Skeletal muscle tissue (tissue), 4 donors: ENCODE results near the gene MIXL1. TPM values are rescaled to one million over a fixed set of nuclear protein-coding genes. Genes with fewer than 3 reads are reported as not detected.
"Not testable (repeated sequence)": the region's sequence is repeated elsewhere in the genome, so short reads cannot be mapped to it uniquely, and the experiment has no call there.

Experiments
- H3K27ac ChIP-seq: one replicate; pipeline ENCODE4 v1.7.0; 2013; ENCODE audit warnings: mild to moderate bottlenecking, low read depth, low read length, inconsistent platforms
- H3K27me3 ChIP-seq, 3 donors: one replicate each; pipeline ENCODE4 v1.7.0; 2013; ENCODE audit warnings: low read length in 3 of 3; ENCODE audit not compliant: control insufficient read depth in 3 of 3, insufficient read depth in 3 of 3
- H3K36me3 ChIP-seq, 3 donors: one replicate each; pipeline ENCODE4 v1.7.0; 2013; ENCODE audit warnings: low read length in 3 of 3; ENCODE audit not compliant: control insufficient read depth in 3 of 3, insufficient read depth in 3 of 3
- H3K4me1 ChIP-seq, 3 donors: one replicate each; pipeline ENCODE4 v1.7.0; 2013; ENCODE audit warnings: low read length in 3 of 3, mild to moderate bottlenecking in 3 of 3; ENCODE audit not compliant: control insufficient read depth in 3 of 3, insufficient read depth in 3 of 3
- H3K4me3 ChIP-seq, 3 donors: one replicate each; pipeline ENCODE4 v1.7.0; 2013; ENCODE audit warnings: low read length in 3 of 3
- H3K9ac ChIP-seq, 3 donors: one replicate each; pipeline ENCODE4 v1.7.0; 2013; ENCODE audit warnings: low read length in 3 of 3, mild to moderate bottlenecking in 3 of 3, moderate library complexity in 2 of 3, low read depth in 1 of 3
- H3K9me3 ChIP-seq, 3 donors: one replicate each; pipeline ENCODE4 v1.7.0; 2013; ENCODE audit warnings: low read length in 3 of 3; ENCODE audit not compliant: control insufficient read depth in 3 of 3
- total RNA-seq: library from RNA; depleted of rRNA; stranded (reverse); fragments of >200 nt; gene quantifications from one replicate; pipeline ENCODE4 v1.2.3, GENCODE V29; 2014
- donor health status: Osteomylitis.

Gene MIXL1
- total RNA-seq, 1 donor from 2014 or later: not detected

GRCh38 chr1:226236826-226237225 lies 13.4 kb downstream of the MIXL1 start:
- peaks cover 0 to 10% (median 6%) of the 10 kb centered on the region in 3 donors for H3K36me3 ChIP-seq
- H3K27me3 ChIP-seq: no peaks in the 10 kb centered on the region
- no peaks in the 10 kb centered on the region for H3K9me3 ChIP-seq
- no peak overlapping the region for H3K9ac ChIP-seq
- H3K4me1 ChIP-seq: no peaks in the 10 kb centered on the region
- H3K27ac ChIP-seq: no peak overlapping the region
- no peak overlapping the region for H3K4me3 ChIP-seq

DNA sequence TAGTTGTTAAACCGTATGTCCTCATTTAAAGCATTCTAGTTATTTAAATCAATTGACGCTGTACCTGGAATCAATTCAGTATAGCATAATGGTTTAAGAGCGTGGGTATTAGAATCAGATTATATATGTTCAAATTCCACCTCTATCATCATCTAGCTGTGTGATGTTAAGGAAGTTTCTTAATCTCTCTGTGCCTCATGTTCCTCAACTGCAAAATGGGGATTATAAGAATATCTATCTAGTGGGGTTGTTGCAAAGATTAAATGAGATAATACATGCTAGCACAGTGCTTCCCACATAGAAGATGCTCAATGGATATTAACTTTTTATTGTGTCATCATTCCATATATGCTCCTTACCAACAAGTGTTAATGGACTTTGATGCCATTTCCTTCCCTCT lies 16.0 kb downstream of the MIXL1 start:
- H3K36me3 ChIP-seq: peaks cover 0 to 8% (median 6%) of the 10 kb centered on the region in 3 donors
- H3K27ac ChIP-seq: no peak overlapping the region
- H3K27me3 ChIP-seq: no peaks in the 10 kb centered on the region
- H3K9ac ChIP-seq: no peak overlapping the region
- H3K4me3 ChIP-seq: no peak overlapping the region
- no peaks in the 10 kb centered on the region for H3K9me3 ChIP-seq
- no peaks in the 10 kb centered on the region for H3K4me1 ChIP-seq

DNA sequence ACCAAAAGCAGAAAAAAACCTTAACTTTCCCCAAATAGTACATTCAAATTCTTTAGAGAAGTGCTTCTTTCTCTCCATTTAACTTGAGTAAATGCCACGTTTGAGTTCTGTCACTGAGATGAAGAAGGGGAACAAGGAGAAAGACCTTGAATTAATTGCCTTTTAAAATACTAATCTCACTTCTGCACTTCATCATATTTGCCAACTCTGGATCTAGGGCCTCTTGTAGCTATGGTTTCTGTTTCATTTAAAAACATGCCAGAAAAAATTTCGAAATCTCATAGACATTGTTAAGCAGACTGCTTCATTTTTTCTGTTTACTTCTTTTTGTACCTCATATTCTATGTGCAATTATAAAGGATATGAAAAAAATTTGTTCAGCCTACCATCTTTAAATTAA lies 24.6 kb downstream of the MIXL1 start:
- Histone ChIP-seq H3K4me1 (no peaks in the 10 kb centered on the region), H3K4me3 (no peak overlapping the region), H3K9ac (no peak overlapping the region), H3K27me3 (no peaks in the 10 kb centered on the region), H3K36me3 (peaks cover 0 to 5% (median 3%) of the 10 kb centered on the region in 3 donors), H3K27ac (no peak overlapping the region), H3K9me3 (no peaks in the 10 kb centered on the region)

DNA sequence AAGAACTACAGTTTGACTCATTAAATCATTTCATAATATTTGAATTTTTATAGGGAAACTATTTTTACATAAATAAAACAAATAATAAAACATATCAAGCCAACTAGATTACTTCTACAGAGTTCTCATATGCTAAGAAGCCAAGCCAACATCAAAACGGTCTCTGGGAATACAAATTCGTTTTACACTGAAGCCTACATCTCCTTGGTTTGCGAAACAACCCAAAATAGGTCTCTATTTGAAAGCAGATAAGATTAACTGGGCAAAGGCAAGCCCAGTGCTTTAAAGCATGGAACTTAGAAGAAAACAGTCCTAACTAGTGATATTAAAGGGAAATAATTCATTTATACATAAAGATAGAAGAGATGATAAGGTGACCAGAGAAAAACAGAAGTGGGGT lies 25.3 kb downstream of the MIXL1 start:
- Histone ChIP-seq H3K36me3 (peaks cover 0 to 5% (median 3%) of the 10 kb centered on the region in 3 donors), H3K27me3 (no peaks in the 10 kb centered on the region), H3K4me3 (no peak overlapping the region), H3K4me1 (no peaks in the 10 kb centered on the region), H3K9me3 (no peaks in the 10 kb centered on the region), H3K27ac (no peak overlapping the region), H3K9ac (no peak overlapping the region)

DNA sequence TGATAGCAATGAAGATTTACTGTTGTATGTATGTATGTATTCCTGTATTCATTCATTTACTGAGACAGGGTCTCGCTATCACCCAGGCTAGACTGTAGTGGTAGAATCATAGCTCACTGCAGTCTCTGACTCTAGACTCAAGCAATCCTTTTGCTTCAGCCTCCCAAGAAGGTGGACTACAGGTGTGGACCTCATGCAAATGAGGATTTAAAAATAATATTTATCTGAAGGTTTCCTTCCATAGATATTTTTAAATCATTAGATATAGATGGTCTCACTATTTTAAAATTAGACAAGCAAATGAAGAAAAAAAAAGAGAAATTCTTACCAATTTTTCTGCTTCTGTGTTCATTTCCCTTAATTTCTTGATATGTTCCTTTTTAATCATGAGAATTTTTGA lies 27.0 kb downstream of the MIXL1 start:
- Histone ChIP-seq H3K9ac (no peak overlapping the region), H3K27ac (no peak overlapping the region), H3K27me3 (no peaks in the 10 kb centered on the region), H3K4me3 (no peak overlapping the region), H3K9me3 (no peaks in the 10 kb centered on the region), H3K4me1 (no peaks in the 10 kb centered on the region), H3K36me3 (peaks cover 0 to 5% (median 3%) of the 10 kb centered on the region in 3 donors)

DNA sequence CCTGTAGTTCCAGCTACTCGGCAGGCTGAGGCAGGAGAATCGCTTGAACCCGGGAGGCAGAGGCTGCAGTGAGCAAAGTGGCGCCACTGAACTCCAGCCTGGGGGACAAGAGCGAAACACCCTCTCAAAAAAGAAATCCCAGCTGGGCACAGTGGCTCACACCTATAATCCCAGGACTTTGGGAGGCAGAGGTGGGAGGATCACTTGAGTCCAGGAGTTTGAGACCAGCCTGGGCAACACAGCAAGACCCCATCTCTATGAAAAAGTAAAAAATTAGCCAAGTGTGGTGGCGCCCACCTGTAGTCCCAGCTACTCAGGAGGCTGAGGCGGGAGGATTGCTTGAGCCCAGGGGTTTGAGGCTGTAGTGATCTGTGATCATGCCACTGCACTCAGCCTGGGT lies 29.4 kb downstream of the MIXL1 start:
- not testable (repeated sequence) for H3K4me3 ChIP-seq, H3K9ac ChIP-seq, H3K27ac ChIP-seq, H3K36me3 ChIP-seq, H3K27me3 ChIP-seq, H3K4me1 ChIP-seq, H3K9me3 ChIP-seq

GRCh38 chr1:226253933-226254332 lies 30.5 kb downstream of the MIXL1 start:
- Histone ChIP-seq H3K4me1 (no peaks in the 10 kb centered on the region), H3K36me3 (peaks cover 0 to 5% (median 3%) of the 10 kb centered on the region in 3 donors), H3K9me3 (no peaks in the 10 kb centered on the region), H3K4me3 (no peak overlapping the region), H3K9ac (no peak overlapping the region), H3K27me3 (no peaks in the 10 kb centered on the region), H3K27ac (no peak overlapping the region)

DNA sequence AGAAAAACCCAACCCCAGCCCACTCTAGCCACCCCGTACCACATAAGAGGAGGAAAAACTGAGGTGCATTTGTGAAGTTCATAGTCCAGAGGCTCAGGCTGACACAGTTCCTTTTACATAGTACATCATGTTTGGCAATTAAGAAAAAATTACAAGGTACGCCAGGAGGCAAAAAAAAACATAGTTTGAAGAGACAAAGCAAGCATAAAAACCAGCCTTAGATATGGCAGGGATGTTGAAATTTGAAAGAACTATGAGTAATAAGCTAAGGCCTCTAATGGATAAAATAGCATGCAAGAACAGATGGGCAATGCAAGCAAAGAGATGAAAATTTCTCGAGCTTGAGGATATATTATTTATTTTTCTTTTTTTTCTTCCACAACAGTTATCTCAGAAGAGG lies 31.9 kb downstream of the MIXL1 start:
- H3K36me3 ChIP-seq: peaks cover 0 to 2% (median 1%) of the 10 kb centered on the region in 3 donors
- H3K9ac ChIP-seq: no peak overlapping the region
- no peaks in the 10 kb centered on the region for H3K27me3 ChIP-seq
- H3K4me1 ChIP-seq: no peaks in the 10 kb centered on the region
- H3K9me3 ChIP-seq: peaks cover 0 to 4% (median 0%) of the 10 kb centered on the region in 3 donors
- H3K27ac ChIP-seq: no peak overlapping the region
- no peak overlapping the region for H3K4me3 ChIP-seq

DNA sequence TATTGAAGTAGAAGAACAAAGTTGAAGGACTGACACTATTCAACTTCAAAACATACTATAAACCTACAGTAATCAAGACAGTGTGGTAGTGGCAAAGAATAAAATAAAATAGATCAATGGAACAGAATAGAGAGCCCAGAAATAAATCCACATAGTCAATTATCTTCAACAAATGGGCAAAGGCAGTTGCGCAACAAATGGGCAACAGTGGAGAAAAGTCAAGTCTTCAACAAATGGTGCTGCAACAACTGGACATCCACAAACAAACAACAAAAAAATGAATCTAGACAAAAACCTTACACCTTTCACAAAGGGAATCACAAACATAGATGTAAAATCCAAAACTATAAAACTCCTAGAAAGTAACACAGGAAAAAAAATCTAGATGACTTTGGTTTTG lies 38.4 kb downstream of the MIXL1 start:
- H3K4me1 ChIP-seq: no peaks in the 10 kb centered on the region
- H3K4me3 ChIP-seq: no peak overlapping the region
- H3K9ac ChIP-seq: no peak overlapping the region
- no peak overlapping the region for H3K27ac ChIP-seq
- H3K36me3 ChIP-seq: no peaks in the 10 kb centered on the region
- H3K9me3 ChIP-seq: peaks cover 0 to 4% (median 0%) of the 10 kb centered on the region in 3 donors
- no peaks in the 10 kb centered on the region for H3K27me3 ChIP-seq

- Histone ChIP-seq H3K9me3 (no peaks in the 10 kb centered on the region), H3K27me3 (no peaks in the 10 kb centered on the region), H3K27ac (no peak overlapping the region), H3K36me3 (no peaks in the 10 kb centered on the region), H3K4me3 (no peak overlapping the region), H3K9ac (no peak overlapping the region), H3K4me1 (no peaks in the 10 kb centered on the region)
Observed at GRCh38 chr1:226268421-226269124, 45.1 kb downstream of the MIXL1 start.
